Esophagus muscularis mucosa (tissue), 4 donors: ENCODE measurements around the gene ARHGAP15. TPM values are rescaled to one million over a fixed set of nuclear protein-coding genes. Genes with fewer than 3 reads are reported as not detected.

Experiments used
- DNase-seq: peaks from one replicate; pipeline ENCODE4 v3.0.0-alpha.2; 2017; ENCODE audit errors: extremely low spot score
- H3K27ac ChIP-seq, 4 donors: fragments of 200-600 bp; sonication (generic); replicated peaks in 1 of 4; 1 replicate in 3 of 4; 2 replicates in 1 of 4; pipeline ENCODE4 v1.5.1; 2016 to 2019; ENCODE audit warnings: mild to moderate bottlenecking in 1 of 4
- H3K27me3 ChIP-seq, 4 donors: fragments of 200-600 bp; sonication (generic); one replicate each; pipeline versions ENCODE4 v1.5.1 to v1.6.0; 2016 to 2019
- H3K36me3 ChIP-seq, 4 donors: fragments of 200-600 bp; sonication (generic); one replicate each; pipeline ENCODE4 v1.5.1; 2016 to 2019
- H3K4me1 ChIP-seq, 4 donors: fragments of 200-600 bp; sonication (generic); one replicate each; pipeline ENCODE4 v1.5.1; 2016 to 2019
- H3K4me3 ChIP-seq, 4 donors: fragments of 200-600 bp; sonication (generic); 1 replicate in 2 of 4; 2 replicates in 2 of 4; pipeline ENCODE4 v1.5.1; 2016 to 2019; ENCODE audit warnings: mild to moderate bottlenecking in 4 of 4, moderate library complexity in 1 of 4
- H3K9me3 ChIP-seq, 4 donors: fragments of 200-600 bp; sonication (generic); 1 replicate in 3 of 4; 2 replicates in 1 of 4; pipeline ENCODE4 v1.5.1; 2016 to 2019
- CTCF ChIP-seq, 3 experiments: fragments of 200-600 bp in 2 of 3; fragments of 450-650 bp in 1 of 3; sonication (generic) in 2 of 3; IDR thresholded peaks; one replicate each; pipeline ENCODE4 v1.5.1; 2017 to 2019; ENCODE audit warnings: antibody characterized with exemption in 3 of 3, mild to moderate bottlenecking in 2 of 3, moderate library complexity in 1 of 3
- EP300 ChIP-seq: sonication (generic); formaldehyde crosslinking; IDR thresholded peaks from one replicate; pipeline ENCODE4 v1.6.1; 2017; ENCODE audit warnings: antibody characterized with exemption
- POLR2A ChIP-seq: fragments of 450-650 bp; IDR thresholded peaks from one replicate; pipeline ENCODE4 v1.6.1; 2017; ENCODE audit warnings: antibody characterized with exemption, moderate library complexity, mild to moderate bottlenecking, low read depth
- POLR2AphosphoS5 ChIP-seq, 2 donors: sonication (generic); formaldehyde crosslinking; IDR thresholded peaks; one replicate each; pipeline ENCODE4 v1.6.1; 2017; ENCODE audit warnings: antibody characterized with exemption in 2 of 2
- WGBS: methylation state at CpG from one replicate; pipeline ENCODE4 v1.1.5; 2018; 5-methylcytosine and 5-hydroxymethylcytosine counted together
- intact Hi-C: fragments of 100-400 bp; cut with DNase I; formaldehyde crosslinking; loops from one replicate; pipeline ENCODE4 v1.15.1; 2023
- total RNA-seq, 4 donors: library from RNA; depleted of rRNA; stranded (reverse); fragments of >200 nt; gene quantifications; one replicate each; pipeline versions ENCODE4 v1.1.0 to v1.2.1, GENCODE V29; 2016

ARHGAP15 gene
- total RNA-seq, 4 donors from 2014 or later = 5.4 to 13.3 (median 7.1) TPM

GRCh38 chr2:143181494-143181893 is 52.3 kb downstream of the ARHGAP15 start:
- no peaks in the 10 kb centered on the region for H3K36me3 ChIP-seq
- no peak overlapping the region for H3K27ac ChIP-seq
- H3K4me3 ChIP-seq = no peak overlapping the region
- peaks cover 0 to 18% (median 7%) of the 10 kb centered on the region in 4 donors for H3K9me3 ChIP-seq
- no peak for TF ChIP-seq CTCF (IDR thresholded peaks at IDR 0.05)
- TF ChIP-seq POLR2AphosphoS5 (IDR thresholded peaks at IDR 0.05) = no peak
- no peak for TF ChIP-seq EP300
- TF ChIP-seq POLR2A = no peak
- no peaks in the 10 kb centered on the region for H3K4me1 ChIP-seq
- no peak for DNase-seq
- intact Hi-C loops = no loop called here
- no peaks in the 10 kb centered on the region for H3K27me3 ChIP-seq

GRCh38 chr2:143182649-143183048 is 53.4 kb downstream of the ARHGAP15 start:
- TF ChIP-seq CTCF (IDR thresholded peaks at IDR 0.05) (no peak), EP300 (no peak), POLR2A (no peak), POLR2AphosphoS5 (IDR thresholded peaks at IDR 0.05) (no peak)
- H3K27me3 ChIP-seq = no peaks in the 10 kb centered on the region
- H3K36me3 ChIP-seq = no peaks in the 10 kb centered on the region
- H3K27ac ChIP-seq = no peak overlapping the region
- H3K4me1 ChIP-seq = no peaks in the 10 kb centered on the region
- no peak overlapping the region for H3K4me3 ChIP-seq
- intact Hi-C loops = no loop called here
- no peak for DNase-seq
- peaks cover 0 to 18% (median 7%) of the 10 kb centered on the region in 4 donors for H3K9me3 ChIP-seq
- WGBS = 91% methylated on average over 2 of the region's 2 CpGs

GRCh38 chr2:143183804-143184463 is 54.7 kb downstream of the ARHGAP15 start:
- WGBS = 82% methylated on average over 5 of the region's 5 CpGs
- Histone ChIP-seq H3K27me3 (no peaks in the 10 kb centered on the region), H3K4me1 (no peaks in the 10 kb centered on the region), H3K27ac (no peak overlapping the region), H3K9me3 (peaks cover 0 to 18% (median 7%) of the 10 kb centered on the region in 4 donors), H3K36me3 (no peaks in the 10 kb centered on the region), H3K4me3 (no peak overlapping the region)
- intact Hi-C loops = no loop called here
- DNase-seq = no peak
- TF ChIP-seq POLR2AphosphoS5 (IDR thresholded peaks at IDR 0.05) (no peak), EP300 (no peak), POLR2A (no peak)

GRCh38 chr2:143186876-143187275 is 57.7 kb downstream of the ARHGAP15 start:
- 69% methylated on average over 3 of the region's 3 CpGs for WGBS
- no peak overlapping the region for H3K4me3 ChIP-seq
- no peaks in the 10 kb centered on the region for H3K4me1 ChIP-seq
- H3K36me3 ChIP-seq = no peaks in the 10 kb centered on the region
- intact Hi-C loops = no loop called here
- no peaks in the 10 kb centered on the region for H3K27me3 ChIP-seq
- DNase-seq = no peak
- TF ChIP-seq POLR2AphosphoS5 (IDR thresholded peaks at IDR 0.05) (no peak), EP300 (no peak), CTCF (IDR thresholded peaks at IDR 0.05) (no peak), POLR2A (no peak)
- no peak overlapping the region for H3K27ac ChIP-seq
- no peaks in the 10 kb centered on the region for H3K9me3 ChIP-seq

GRCh38 chr2:143190431-143190830 is 61.2 kb downstream of the ARHGAP15 start:
- no peaks in the 10 kb centered on the region for H3K4me1 ChIP-seq
- no peaks in the 10 kb centered on the region for H3K27me3 ChIP-seq
- WGBS = 65% methylated on average over 3 of the region's 3 CpGs
- intact Hi-C loops = no loop called here
- no peak for TF ChIP-seq EP300
- no peak for TF ChIP-seq POLR2A
- TF ChIP-seq POLR2AphosphoS5 (IDR thresholded peaks at IDR 0.05) = no peak
- TF ChIP-seq CTCF (IDR thresholded peaks at IDR 0.05) = no peak
- H3K4me3 ChIP-seq = no peak overlapping the region
- no peaks in the 10 kb centered on the region for H3K36me3 ChIP-seq
- no peak overlapping the region for H3K27ac ChIP-seq
- no peaks in the 10 kb centered on the region for H3K9me3 ChIP-seq
- no peak for DNase-seq
